ENCODE data around the gene FAT4.

- TF ChIP-seq CTCF (IDR thresholded peaks at IDR 0.05) (no peak), POLR2A (IDR thresholded peaks at IDR 0.05) (no peak)
These were observed 7.6 kb downstream of the FAT4 start for GRCh38 chr4:125322366-125322730.
